Left lung (tissue), 10 donors: ENCODE data around the gene DOCK4. TPM values are rescaled to one million over a fixed set of nuclear protein-coding genes. Genes with fewer than 3 reads are reported as not detected.

ENCODE experiments used
- ATAC-seq: fragments of 200-7000 bp; cut with Tn5 transposase; one replicate; pipeline ENCODE4 v1.9.1; 2020; ENCODE audit warnings: moderate library complexity
- DNase-seq, 4 donors: peaks; one replicate each; pipeline ENCODE4 v3.0.0-alpha.2; 2013 to 2020
- H3K27ac ChIP-seq, 2 donors: fragments of 200-600 bp; sonication (generic) in 1 of 2; one replicate each; pipeline versions ENCODE4 v1.5.0 to v1.8.0; 2020 to 2021
- H3K27me3 ChIP-seq, 2 donors: fragments of 200-600 bp; sonication (generic) in 1 of 2; one replicate each; pipeline versions ENCODE4 v1.5.0 to v1.8.0; 2020 to 2021
- H3K36me3 ChIP-seq, 2 donors: fragments of 200-600 bp; sonication (generic) in 1 of 2; one replicate each; pipeline versions ENCODE4 v1.5.0 to v1.8.0; 2020 to 2021
- H3K4me1 ChIP-seq, 2 donors: fragments of 200-600 bp; one replicate each; pipeline ENCODE4 v1.8.0; 2021
- H3K4me3 ChIP-seq, 2 donors: fragments of 200-600 bp; sonication (generic) in 1 of 2; one replicate each; pipeline versions ENCODE4 v1.5.0 to v1.8.0; 2020 to 2021; ENCODE audit warnings: mild to moderate bottlenecking in 1 of 2
- H3K9me3 ChIP-seq, 2 donors: fragments of 200-600 bp; sonication (generic) in 1 of 2; one replicate each; pipeline versions ENCODE4 v1.5.0 to v1.8.0; 2020 to 2021
- CTCF ChIP-seq, 2 donors: fragments of 200-600 bp; sonication (generic) in 1 of 2; IDR thresholded peaks; one replicate each; pipeline versions ENCODE4 v1.5.0 to v1.8.0; 2021; ENCODE audit warnings: antibody characterized with exemption in 2 of 2
- intact Hi-C, 2 donors: fragments of 100-400 bp; cut with DNase I; formaldehyde crosslinking; loops; one replicate each; pipeline versions ENCODE4 v1.11.2 to v1.14.2; 2022
- polyA plus RNA-seq, 6 donors: library from polyadenylated mRNA; unstranded; fragments of 120-200 nt; gene quantifications; one replicate each; pipeline ENCODE4 v1.2.1, GENCODE V29; 2013; ENCODE audit not compliant: insufficient read length in 6 of 6
- total RNA-seq, 2 donors: library from RNA; stranded (reverse); fragmentation: NEBNext Ultra II Directional; extraction: Animal tissue kit (Norgen Biotek cat#: 25700); gene quantifications; one replicate each; pipeline ENCODE4 v1.2.1, GENCODE V29; 2021
- donor health status: DM: no; HTN: yes; CAD: no.
- donor health status: DM: no; HTN: no; CAD: no.

The DOCK4 gene
- total and polyA plus RNA-seq, 8 donors = 38.9 to 64.3 (median 52.5) TPM

- H3K9me3 ChIP-seq = no peaks in the 10 kb centered on the region
- intact Hi-C loops = no loop called here
- no peaks in the 10 kb centered on the region for H3K36me3 ChIP-seq
- DNase-seq (no peak), ATAC-seq (no peak)
- peak overlapping the region; percentile 66 to 87 for H3K27ac ChIP-seq
- H3K4me3 ChIP-seq = no peak overlapping the region
- no peak for TF ChIP-seq CTCF (IDR thresholded peaks at IDR 0.05)
- no peaks in the 10 kb centered on the region for H3K27me3 ChIP-seq
- peaks cover 15 to 31% of the 10 kb centered on the region in 2 donors for H3K4me1 ChIP-seq
These were observed 252.1 kb downstream of the DOCK4 start for GRCh38 chr7:111954056-111954455.

GRCh38 chr7:111953611-111954010, 252.6 kb downstream of the DOCK4 start:
- H3K4me3 ChIP-seq = no peak overlapping the region
- H3K4me1 ChIP-seq = peaks cover 15 to 28% of the 10 kb centered on the region in 2 donors
- no peaks in the 10 kb centered on the region for H3K36me3 ChIP-seq
- no peaks in the 10 kb centered on the region for H3K9me3 ChIP-seq
- no peaks in the 10 kb centered on the region for H3K27me3 ChIP-seq
- intact Hi-C loops = no loop called here
- DNase-seq (no peak), ATAC-seq (peak; percentile 53)
- TF ChIP-seq CTCF (IDR thresholded peaks at IDR 0.05) = no peak
- peak overlapping the region; percentile 66 to 87 for H3K27ac ChIP-seq

- peaks cover 0 to 4% of the 10 kb centered on the region in 2 donors for H3K36me3 ChIP-seq
- H3K4me3 ChIP-seq = no peak overlapping the region
- H3K9me3 ChIP-seq = no peaks in the 10 kb centered on the region
- TF ChIP-seq CTCF (IDR thresholded peaks at IDR 0.05) = no peak
- H3K27me3 ChIP-seq = no peaks in the 10 kb centered on the region
- intact Hi-C loops = no loop called here
- no peak overlapping the region for H3K27ac ChIP-seq
- DNase-seq (no peak), ATAC-seq (no peak)
- peaks cover 15 to 19% of the 10 kb centered on the region in 2 donors for H3K4me1 ChIP-seq
These were observed 253.4 kb downstream of the DOCK4 start for GRCh38 chr7:111952783-111953182.

- intact Hi-C loops = no loop called here
These were observed 255.1 kb downstream of the DOCK4 start for GRCh38 chr7:111951052-111951451.

GRCh38 chr7:111942450-111943081, 263.6 kb downstream of the DOCK4 start:
- Histone ChIP-seq H3K9me3 (peaks cover 0 to 39% of the 10 kb centered on the region in 2 donors), H3K36me3 (peaks cover 0 to 62% of the 10 kb centered on the region in 2 donors), H3K27me3 (no peaks in the 10 kb centered on the region), H3K27ac (no peak overlapping the region), H3K4me1 (no peaks in the 10 kb centered on the region), H3K4me3 (no peak overlapping the region)
- DNase-seq (no peak), ATAC-seq (no peak)
- intact Hi-C loops = no loop called here
- TF ChIP-seq CTCF (IDR thresholded peaks at IDR 0.05) = no peak

More at GRCh38 chr7:111951052-111951451, 255.1 kb downstream of the DOCK4 start:
- no peaks in the 10 kb centered on the region for H3K27me3 ChIP-seq
- no peaks in the 10 kb centered on the region for H3K9me3 ChIP-seq
- no peak for TF ChIP-seq CTCF (IDR thresholded peaks at IDR 0.05)
- peaks cover 0 to 4% of the 10 kb centered on the region in 2 donors for H3K36me3 ChIP-seq
- H3K4me1 ChIP-seq = peaks cover 15 to 19% of the 10 kb centered on the region in 2 donors
- DNase-seq (no peak), ATAC-seq (no peak)
- H3K27ac ChIP-seq = no peak overlapping the region
- H3K4me3 ChIP-seq = no peak overlapping the region
